Transverse colon (tissue), 4 donors: ENCODE data around the gene TNC.

Source experiments
- CTCF ChIP-seq, 5 experiments: fragments of 200-600 bp in 3 of 5; fragments of 450-650 bp in 2 of 5; sonication (generic) in 3 of 5; IDR thresholded peaks; 1 replicate in 2 of 5; 2 replicates in 3 of 5; pipeline ENCODE4 v1.5.1; 2016 to 2017; ENCODE audit warnings: antibody characterized with exemption in 5 of 5, inconsistent platforms in 3 of 5, mild to moderate bottlenecking in 2 of 5, moderate library complexity in 1 of 5
- POLR2A ChIP-seq: fragments of 450-650 bp; IDR thresholded peaks from one replicate; pipeline ENCODE4 v1.6.1; 2016; ENCODE audit warnings: antibody characterized with exemption, mild to moderate bottlenecking, moderate library complexity
- POLR2AphosphoS5 ChIP-seq, 3 donors: sonication (generic); formaldehyde crosslinking; IDR thresholded peaks; one replicate each; pipeline ENCODE4 v1.6.1; 2016; ENCODE audit warnings: antibody characterized with exemption in 3 of 3

- no peak for TF ChIP-seq CTCF (IDR thresholded peaks at IDR 0.05)
- no peak for TF ChIP-seq POLR2A
- TF ChIP-seq POLR2AphosphoS5 (IDR thresholded peaks at IDR 0.05): no peak
Measured at GRCh38 chr9:115099901-115100300, 18.1 kb downstream of the TNC start.
